HFF-Myc (cell line): ENCODE measurements around the gene CEP20.
"Not testable (repeated sequence)": the region's sequence is repeated elsewhere in the genome, so short reads cannot be mapped to it uniquely, and the experiment has no call there.

Source experiments
- DNase-seq: peaks from one replicate; pipeline ENCODE4 v3.0.0-alpha.2; 2011; ENCODE audit warnings: low read depth; ENCODE audit errors: extremely low read depth
- H3K4me3 ChIP-seq: replicated peaks from 2 replicates; pipeline ENCODE4 v1.5.1; 2011; ENCODE audit warnings: low read depth, mild to moderate bottlenecking, control low read depth, low read length
- CTCF ChIP-seq: IDR thresholded peaks from 2 replicates; pipeline ENCODE4 v1.5.1; 2012; ENCODE audit warnings: mild to moderate bottlenecking, low read depth, low read length, control low read depth; ENCODE audit errors: missing control alignments

CEP20 gene

GRCh38 chr16:15924996-15925395 is 36.6 kb upstream of the CEP20 start:
- no peak for TF ChIP-seq CTCF
- DNase-seq = no peak
- no peak overlapping the region for H3K4me3 ChIP-seq

- TF ChIP-seq CTCF = no peak
- no peak overlapping the region for H3K4me3 ChIP-seq
- DNase-seq = no peak
Observed at GRCh38 chr16:15919331-15919730, 30.9 kb upstream of the CEP20 start.

- H3K4me3 ChIP-seq, DNase-seq: not testable (repeated sequence)
Observed at GRCh38 chr16:15918314-15918713, 29.9 kb upstream of the CEP20 start.

GRCh38 chr16:15916323-15916722 is 27.9 kb upstream of the CEP20 start:
- no peak for DNase-seq
- no peak overlapping the region for H3K4me3 ChIP-seq
- TF ChIP-seq CTCF = no peak

GRCh38 chr16:15915555-15916081 is 27.2 kb upstream of the CEP20 start:
- no peak for DNase-seq
- H3K4me3 ChIP-seq = no peak overlapping the region
- TF ChIP-seq CTCF = no peak

- TF ChIP-seq CTCF = no peak
- no peak overlapping the region for H3K4me3 ChIP-seq
- no peak for DNase-seq
Observed at GRCh38 chr16:15913046-15913698, 24.8 kb upstream of the CEP20 start.

- no peak for DNase-seq
- TF ChIP-seq CTCF = no peak
- no peak overlapping the region for H3K4me3 ChIP-seq
Observed at GRCh38 chr16:15911198-15911597, 22.8 kb upstream of the CEP20 start.
